ENCODE measurements around the gene NREP.

DNA sequence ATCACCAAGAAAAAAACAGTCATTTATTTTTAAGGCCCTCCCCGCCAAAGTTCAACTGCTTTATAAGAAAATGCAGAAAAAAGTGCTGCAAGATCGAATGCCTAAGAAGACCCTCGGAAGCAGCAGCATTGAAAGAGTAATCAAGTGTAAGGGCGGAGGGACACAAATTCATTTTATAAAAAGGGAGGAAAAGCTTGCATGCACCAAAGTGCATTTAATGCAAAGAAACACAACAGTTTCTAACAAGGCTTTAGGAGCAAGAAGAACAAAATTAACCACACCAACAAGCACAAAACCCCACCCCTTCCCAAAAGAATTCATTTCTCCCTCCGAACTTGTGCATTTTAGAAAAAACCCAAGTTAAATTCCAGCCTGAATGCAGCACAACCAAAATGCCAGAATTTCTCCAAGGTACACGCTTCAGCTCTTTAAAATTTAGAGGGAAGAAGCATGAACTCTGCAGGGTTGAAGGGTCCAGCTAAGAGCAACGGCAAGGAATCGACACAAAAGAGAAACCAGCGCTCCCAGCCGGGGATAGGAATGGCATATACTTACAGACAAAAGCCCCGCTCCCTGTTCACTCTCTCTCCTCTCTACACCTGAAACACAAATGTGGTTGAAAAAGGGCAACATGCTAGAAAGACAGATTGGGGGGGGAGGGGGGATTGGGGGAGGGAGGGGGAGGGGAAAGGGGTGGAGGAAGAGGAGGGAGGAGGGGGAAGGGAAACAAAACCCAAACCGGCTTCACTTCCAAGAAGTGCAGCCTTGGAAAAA lies at the start of gene NREP:
- TF ChIP-seq POLR2AphosphoS5 (IDR thresholded peaks at IDR 0.05; ENCODE audit: borderline replicate concordance, low read depth, low read length) (peak; percentile 47; the same call in 1 of the 2 replicates), EZH2 (IDR thresholded peaks at IDR 0.05) (no peak)

Measured in SK-N-MC (cell line).